HG02763 (cell line): ENCODE results near the gene ECE1.

Experiments used
- ATAC-seq: cut with Tn5 transposase; IDR thresholded peaks from one replicate; pipeline ENCODE4 v1.9.1; 2021; ENCODE audit warnings: mild to moderate bottlenecking, moderate library complexity; ENCODE audit not compliant: unreplicated experiment

Gene ECE1

DNA sequence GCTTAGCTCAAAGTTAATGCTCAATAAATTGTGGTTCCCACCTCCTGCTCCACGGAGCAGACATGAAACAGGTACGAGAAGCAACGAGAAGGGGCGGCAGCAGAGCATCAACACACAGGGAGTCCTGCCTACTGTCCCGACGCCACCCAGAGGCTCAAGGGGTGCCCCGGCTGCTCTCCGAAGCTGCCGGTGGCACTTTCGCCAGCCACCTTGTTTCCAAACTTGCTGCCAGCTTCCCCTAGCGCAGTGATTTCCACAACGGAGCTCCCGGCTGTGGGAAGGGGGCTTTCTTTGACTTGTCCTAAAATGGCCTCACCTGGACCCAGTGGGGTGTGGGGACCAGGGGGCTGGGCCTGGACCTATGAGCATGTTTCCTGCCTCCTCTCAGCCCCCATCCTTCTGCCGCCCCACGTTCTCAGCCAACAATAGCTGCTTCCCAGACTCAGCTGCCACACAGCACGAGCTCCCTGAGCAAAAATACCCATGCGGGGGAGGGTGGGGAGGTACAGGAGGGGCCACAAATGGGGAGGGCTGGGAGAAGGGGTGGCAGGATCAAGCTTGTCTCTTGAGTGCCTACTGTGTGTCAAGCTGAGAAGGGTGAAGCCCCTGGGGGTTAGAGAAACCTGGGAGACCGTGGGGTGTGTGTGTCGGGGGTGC lies 35.6 kb upstream of the ECE1 start:
- no peak for ATAC-seq

DNA sequence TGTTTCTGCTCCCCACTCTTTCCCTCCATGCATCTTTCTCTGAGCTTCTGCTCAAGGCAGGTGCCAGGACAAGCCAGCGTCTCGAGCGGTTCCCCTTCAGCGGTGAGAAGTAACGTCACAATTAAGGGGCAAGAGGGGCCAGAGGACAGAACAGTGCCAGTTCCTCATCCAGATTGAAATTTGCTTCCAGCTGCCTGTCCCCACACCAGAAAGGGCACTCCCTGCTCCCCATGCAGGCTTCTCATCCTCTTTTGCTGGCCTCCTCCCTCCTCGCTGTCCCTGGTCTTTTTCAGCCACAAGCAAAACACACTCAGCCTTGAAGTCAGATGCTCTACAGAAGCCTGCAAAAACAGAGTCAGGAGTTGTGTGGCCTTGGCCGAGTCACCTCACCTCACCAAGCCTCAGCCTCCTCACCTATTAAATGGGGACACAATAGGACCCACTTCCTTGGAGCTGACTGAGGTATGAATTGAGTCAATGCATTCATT lies 35.0 kb upstream of the ECE1 start:
- no peak for ATAC-seq

DNA sequence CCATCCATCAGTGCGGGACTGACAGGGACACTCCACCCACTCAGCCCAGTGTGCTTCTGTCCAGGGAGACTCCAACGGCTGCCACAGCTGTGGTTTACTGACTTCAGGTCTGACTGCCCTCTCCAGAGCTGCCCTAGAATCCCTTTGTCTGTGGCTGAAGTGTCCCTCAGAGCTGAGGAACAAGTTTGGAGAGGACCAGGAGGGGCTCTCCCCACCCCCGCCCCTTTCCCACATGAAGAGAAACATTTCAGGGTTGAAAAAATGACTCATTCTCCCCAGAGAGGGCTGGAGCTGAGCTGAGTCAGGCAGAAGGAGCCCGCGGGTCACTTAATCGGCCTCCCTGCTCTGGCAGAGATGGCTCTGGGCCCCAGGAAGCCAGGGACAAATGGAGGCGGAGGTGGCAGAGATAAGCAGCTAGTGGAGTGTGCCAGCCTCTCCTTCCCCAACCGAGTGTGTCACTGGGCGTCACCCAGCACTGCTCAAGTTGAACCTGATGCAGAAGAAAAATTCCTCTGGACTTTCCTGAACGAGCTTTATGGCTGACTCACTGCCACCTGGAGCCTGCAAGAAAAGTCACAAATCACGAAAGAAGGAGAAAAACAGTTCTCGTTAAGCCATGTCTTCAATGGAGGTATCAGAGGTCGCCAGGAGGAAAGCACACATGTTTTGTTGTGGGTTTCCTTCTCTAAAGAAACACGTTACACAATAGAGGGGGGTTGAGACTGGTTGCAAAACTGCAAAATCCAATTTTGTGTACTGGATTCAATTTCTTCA lies 34.3 kb upstream of the ECE1 start:
- no peak for ATAC-seq

DNA sequence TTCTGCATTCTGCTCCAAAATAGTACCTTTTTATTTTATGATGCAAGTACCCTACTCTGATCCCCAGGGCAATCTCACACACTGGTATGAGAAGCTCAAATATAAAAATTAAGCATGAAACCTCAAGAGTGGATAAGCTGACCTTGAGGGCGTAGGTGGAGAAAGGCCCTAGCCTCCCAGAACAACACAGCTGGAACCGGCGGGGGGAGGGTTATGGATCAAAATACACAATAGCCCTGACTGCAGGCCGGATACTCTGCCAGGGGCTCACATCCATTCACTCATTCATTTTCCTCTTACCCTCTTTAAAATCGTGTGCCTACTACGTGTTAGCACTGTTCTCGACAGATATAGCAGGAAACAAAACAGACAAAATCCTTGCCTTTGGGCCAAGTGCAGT lies 32.8 kb upstream of the ECE1 start:
- ATAC-seq: no peak

DNA sequence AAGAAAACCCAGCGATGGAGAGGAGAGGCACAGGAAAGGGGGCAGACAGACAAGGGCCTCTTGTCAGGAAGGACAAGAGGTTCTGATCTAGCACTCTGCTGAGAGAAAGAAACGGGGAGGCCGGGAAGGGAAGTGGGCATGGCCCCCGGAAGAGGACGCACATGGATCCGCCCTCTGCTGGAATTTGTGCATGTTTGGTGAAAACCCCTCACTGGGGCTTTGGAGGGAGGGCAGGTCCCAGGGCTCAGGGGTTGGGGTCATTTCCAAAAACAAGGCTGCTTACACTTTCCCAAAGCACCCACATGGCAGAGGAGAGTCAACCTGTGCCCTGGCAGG lies 32.4 kb upstream of the ECE1 start:
- ATAC-seq: no peak

DNA sequence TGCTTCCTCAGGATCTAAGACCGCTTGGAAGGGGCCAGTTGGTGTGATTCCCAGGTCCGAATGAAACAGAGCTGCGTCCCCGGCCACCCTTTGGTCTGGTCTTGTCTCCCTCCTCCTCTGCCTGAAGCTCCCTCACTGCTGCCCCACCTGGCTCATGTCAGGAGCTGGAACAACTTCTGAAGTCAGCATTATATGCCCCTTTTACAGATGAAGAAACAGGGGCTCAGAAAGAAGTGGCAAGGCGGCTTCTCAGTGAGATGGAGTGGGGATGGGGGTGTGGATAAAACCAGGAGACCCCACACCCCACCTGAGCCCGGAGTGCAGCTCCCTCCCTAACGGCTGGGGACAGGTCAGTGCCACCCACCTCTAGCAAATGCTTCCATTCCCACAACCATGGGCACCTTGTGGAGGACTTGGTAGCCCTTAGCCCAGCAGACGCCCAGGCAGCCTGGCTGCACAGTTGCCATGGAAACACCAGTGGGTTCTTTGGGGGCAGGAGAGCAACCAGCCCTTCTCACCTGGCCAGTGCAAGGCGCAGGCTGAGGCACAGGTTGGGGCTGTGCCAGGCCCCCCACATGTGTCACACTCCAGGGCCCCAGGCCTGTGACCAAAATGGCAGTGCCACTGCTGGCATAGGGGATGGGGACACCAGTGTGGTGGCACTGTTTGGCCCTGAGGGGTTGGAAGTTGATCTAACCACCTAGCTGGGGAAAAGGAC lies 31.9 kb upstream of the ECE1 start:
- ATAC-seq: no peak

DNA sequence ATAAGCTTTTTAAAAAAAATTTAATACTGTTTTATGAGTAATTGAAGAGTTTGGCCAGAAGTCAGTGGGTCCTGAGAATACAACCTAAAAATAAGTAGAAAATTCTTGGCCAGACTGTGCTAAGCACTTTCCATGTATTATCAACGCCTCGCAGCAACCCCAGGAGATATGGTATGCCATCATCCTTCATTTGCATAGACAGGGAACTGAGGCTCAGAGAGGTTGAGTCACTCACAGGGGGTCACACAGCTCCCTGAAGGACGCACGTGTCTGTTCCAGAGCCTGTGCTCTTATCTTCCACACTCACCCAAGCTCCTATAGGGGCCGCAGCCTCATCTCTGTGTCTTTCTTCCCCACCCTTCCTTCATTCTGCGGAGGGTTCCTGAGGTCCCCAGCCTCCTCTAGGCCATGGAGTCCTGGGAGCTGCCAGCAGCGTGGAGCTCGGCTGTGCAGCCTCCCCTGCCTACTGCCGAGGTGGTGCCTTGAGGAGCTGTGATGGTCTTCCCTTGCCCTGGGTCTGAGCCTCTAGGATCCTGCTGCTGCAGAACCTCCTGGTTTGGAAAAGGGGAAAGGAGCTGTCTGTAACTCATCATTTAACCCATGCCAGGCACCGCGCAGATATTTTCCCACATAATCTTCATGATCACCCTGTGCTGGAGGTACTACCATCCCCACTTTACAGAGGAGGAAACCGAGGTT lies 30.3 kb upstream of the ECE1 start:
- no peak for ATAC-seq

DNA sequence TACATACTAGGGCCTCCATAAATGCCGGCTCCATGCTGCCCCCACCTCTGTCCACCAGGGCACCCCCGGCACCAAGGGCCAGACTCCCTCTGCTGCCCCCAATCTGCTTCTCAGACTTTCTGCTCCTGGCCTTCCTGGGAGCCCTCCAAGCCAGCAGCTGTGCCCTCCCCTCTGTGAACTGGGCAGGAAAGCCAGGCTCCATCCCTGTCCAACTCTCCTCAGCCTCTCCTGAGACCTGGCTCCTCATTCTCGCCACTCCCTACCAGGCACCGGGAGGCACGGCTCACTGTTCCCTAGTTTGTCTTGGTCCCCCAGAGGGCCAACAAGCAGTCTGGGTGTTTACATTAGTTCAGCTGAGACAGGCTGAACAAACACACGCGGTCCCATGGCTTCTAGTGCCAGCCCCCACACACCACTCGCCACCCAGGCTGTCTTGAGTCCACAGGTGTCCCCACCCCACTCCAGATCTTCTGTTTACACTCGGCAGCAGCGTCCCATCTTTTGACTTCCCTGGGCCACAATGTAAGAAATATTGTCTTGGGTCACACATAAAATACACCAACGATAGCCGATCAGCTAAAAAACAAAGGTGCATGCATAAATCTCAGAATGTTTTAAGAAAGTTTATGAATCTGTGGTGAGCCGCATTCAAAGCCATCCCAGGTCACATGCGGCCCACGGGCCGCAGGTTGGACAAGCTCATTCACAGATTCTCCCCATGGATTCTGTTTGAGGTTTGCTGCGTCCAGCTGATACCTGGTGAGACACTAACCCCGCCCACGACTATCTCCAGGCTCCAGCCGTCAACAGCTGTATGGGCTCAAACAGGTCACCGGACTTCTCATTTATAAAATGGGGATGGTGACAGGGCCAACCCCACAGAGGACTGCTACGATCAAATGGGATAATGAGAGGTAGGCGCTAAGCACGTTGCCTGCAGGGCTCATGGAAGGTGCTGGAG lies 29.5 kb upstream of the ECE1 start:
- no peak for ATAC-seq

DNA sequence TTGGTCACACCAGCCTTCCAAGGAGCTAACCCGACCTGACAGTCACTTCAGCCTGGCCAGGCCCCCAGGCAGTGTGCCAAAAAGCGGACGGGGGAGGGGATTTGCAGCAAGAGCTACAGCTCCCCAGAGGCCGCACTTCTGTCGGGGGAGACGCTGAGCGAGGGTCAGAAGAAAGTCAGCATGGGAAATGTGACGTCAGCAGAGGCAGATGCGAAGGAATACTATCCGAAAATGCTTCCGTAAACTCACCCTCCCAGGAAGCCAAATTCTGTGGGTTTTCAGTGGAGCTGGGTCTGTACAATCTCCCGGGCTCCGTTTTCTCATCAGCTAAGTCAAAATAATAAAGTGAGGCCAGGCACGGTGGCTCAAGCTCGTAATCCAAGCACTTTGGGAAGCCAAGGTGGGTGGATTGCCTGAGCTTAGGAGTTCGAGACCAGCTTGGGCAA lies 28.5 kb upstream of the ECE1 start:
- no peak for ATAC-seq

DNA sequence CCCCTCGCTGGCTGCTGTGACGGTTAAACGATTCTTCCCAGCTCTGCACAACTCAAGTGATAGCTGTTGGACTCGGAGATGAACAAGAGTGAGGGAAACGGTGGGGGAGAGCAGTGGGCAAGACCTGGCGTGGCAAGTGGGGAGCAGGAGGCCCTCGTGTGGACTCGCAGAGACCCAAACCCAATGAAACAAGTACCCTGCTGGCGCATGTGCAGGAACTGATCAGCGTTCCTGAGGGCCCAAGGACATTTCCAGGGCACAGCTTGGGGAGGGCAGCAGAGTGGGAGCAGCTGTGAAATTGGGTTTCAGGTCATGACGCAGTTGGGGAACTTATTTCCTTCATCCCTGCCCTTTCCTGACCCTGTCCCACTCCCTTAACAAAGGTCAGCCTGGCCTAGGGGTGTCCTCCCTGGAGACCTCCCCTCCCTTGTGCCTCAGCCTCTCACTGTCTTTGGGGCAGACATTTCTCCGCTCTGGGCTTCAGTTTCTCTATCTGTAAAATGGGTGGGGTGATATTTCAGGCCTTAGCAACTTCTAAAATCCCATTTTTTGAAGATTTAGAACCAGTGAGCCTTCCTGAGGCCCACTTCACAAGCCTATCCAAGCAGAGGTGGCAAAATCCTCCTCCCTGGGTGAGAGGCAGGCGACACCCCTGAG lies 27.9 kb upstream of the ECE1 start:
- no peak for ATAC-seq

DNA sequence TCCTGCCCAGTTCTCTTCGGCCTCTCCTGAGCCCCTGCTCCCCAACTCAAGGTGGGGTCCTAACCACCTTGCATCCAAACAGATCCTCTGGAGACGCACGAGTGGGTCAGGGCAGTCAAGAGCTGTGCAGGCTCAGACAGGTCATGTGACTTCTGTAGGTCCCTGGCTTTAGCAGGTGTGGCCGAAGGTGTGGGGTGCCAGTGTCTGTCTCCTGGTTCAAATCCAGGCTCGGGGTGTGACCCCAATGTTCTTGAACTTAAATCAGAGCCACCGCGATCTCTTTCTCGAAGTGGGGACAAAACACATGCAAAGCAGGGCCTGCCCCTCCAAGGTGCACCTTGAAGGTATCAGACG lies 27.4 kb upstream of the ECE1 start:
- no peak for ATAC-seq

DNA sequence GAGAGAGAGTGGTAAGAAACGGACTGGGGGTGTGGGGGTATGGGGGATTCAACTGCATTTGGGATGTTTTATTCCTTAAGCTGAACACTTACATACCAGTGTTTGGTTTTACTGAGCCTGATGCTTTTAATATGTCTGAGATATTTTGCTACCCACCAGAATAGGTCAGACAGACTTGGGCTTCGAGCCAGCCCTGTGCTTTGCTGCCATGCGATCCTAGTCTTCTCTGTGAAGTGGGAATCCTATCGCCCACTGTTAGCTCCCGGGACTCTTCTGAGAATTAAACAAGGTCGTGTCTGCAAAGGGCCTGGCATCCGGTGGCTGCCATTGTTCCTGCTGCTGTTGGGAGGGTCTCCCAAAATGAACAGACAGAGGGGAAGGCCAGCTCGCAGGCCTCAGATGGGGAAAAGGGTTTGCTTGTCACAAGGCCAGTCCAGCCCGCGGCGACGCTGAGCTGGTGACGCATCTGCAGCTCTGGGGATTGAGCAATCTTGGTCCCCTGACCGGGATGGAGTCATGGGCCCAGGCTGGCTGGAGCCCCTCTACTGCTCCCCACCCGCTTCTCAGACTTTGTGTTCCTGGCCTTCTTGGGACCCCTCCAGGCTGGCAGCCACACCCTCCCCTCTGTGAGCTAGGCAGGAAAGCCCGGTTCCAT lies 26.9 kb upstream of the ECE1 start:
- no peak for ATAC-seq

DNA sequence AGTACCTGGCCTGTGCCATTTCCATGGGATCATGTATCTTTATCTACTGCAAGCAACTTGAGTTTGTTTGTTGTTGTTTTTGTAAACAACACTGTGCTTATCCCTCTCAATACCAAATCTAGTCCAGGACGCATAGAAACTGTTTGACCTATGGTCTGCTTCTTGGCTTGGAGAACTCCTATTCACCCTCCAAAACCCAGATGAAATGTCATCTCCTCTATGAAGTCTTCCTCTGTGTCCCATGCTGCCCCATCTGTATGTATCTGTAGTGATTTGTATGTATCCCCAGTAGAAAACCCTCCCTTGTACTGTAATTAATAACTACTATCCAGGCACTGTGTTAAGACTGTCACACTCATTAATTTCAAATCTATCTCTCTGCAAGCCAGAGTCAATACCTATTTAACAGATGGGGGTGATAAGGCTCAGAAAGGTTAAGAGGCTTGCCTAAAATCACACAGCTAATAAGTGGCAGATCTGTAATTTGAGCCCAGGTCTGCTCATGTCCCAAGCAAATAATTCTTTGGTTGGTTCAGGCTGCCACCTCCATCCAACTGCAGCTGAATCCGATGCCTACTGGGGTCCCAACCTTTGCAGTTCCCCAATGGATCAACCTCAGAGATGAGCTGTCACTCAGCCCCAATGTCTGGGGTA lies 24.6 kb upstream of the ECE1 start:
- no peak for ATAC-seq

DNA sequence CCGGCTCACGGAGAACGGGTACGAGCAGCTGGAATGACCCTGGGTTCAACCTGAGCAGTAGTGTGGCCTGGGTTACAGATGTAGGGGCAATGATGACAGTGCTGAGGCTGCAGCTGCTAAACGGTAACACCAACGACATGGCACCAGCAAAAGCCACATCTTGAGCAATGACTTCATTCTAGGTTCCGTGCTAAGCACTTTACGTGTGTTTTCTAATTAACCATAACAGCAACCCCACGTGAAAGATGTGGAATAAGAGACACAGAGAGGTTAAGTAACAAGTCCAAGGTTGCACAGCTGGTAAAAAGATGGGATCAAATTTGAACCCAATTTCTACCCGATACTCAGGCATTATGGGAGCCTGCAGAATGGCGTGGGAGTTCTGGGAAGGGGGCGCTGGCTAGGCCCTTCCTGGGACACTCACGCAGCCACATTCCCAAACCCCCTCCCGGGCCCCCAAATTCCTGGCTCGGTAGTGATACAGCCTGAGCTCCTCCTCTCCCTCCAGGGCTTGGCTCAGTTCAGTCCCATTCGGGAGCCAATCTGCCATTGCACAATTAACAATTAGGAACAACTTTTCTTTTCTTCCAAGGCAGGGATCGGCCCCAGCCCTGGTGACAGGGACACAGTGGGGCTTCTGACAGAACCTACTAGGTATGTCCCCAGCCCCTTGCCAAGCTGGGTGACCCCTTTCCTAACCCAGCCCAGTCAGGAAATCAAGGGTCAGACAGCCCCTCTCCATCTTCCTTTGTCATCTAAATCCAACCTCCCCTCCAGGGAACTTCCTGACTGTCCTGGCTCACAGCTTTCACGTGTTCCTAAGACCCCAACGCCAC lies 23.8 kb upstream of the ECE1 start:
- no peak for ATAC-seq

DNA sequence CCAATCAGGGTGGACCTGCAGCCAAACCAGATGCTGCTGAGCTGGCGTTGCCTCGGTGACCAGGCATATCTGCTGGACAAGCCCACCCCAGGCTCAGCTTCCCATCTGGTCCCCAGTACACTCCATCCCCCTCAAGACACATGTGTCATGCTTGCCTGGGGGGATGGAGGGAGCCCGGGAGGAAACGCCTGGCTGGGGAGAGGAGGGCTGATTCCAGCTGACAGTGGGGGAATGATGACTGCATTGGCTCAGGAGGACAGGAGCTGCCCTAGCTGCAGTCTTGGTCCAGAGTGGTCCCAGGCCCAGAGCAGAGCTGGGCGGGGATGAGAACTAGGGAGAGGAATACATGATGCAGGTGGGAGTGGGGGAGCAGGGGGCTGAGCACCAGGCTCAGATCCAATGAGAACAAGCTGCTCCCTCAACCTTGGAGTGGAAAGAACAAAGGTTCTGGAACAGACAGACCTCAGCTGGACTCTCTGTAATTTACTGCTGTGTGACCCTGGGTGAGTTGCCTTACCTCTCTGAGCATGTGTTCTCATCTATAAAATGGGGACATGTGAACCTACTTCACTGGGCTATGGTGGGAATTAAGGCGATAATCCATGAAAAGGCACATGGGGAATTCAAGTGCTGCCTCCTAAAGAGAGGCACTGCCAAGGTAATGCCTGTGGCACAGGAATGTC lies 23.1 kb upstream of the ECE1 start:
- no peak for ATAC-seq

DNA sequence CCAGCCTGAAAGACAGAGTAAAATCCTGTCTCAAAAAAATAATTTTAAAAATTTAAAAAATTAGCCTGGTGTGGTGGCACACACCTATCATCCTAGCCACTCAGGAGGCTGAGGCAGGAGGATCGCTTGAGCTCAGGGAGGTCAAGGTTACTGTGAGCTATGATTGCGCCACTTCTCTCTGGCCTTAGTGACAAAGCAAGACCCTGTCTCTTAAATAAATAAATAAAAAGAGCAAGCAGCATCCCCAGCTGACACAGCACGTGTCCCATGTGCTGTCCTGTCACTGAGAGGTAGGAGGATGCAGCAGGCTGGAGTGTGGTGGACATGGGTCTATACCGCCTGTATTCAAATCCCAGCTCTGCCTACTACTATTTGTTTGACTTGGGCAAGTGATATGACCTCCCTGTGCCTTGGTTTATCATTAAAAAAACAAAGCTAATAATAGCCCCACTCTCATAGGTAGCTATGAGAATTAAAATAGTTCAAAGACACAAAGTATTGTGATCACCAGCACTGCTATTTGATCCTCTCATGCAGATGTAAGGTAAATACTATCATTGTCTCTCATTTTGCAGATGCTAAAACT lies 22.2 kb upstream of the ECE1 start:
- ATAC-seq: no peak

DNA sequence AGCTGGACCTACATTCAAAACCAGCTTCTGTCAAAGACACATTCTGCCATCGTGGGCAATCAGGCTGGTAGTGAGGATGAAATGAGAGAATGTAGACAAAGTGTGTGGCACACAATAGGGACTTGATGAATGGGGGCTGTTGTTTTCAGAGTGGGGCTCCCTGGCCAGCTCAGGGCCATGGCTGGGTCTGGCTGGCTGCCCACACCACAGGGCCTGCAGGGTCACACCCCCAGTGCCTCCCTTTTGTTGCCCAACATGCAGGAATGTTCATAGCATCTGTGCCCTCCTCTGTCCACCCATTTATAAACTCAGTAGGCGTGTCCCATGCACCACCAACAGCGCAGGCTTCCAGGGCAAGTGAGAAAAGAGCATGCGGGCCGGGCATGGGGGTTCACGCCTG lies 20.8 kb upstream of the ECE1 start:
- no peak for ATAC-seq
